ENCODE results near the gene LCN10.
"Not testable (repeated sequence)": the region's sequence is repeated elsewhere in the genome, so short reads cannot be mapped to it uniquely, and the experiment has no call there.

The LCN10 gene

DNA sequence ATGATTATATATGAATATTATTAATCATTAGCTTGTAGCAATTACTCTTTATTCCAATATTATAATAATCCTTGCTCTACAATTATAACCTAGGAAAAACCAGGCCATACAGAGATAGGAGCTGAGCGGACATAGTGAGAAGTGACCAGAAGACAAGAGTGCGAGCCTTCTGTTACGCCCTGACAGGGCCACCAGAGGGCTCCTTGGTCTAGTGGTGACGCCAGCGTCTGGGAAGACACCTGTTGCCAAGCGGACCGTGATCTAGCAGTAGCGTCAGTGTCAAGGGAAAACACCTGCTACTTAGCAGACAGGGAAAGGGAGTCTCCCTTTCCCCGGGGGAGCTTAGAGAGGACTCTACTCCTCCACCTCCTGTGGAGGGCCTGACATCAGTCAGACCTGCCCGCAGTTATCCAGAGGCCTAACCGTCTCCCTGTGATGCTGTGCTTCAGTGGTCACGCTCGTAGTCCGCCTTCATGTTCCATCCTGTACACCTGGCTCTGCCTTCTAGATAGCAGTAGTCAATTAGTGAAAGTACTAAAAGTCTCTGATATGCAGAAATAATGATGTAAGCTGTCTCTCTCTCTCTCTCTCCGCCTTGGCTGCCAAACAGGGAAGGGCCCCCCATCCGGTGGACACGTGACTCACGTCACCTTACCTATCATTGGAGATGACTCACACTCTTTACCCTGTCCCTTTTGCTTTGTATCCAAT lies 23.8 kb upstream of the LCN10 start:
- H3K4me3 ChIP-seq (ENCODE audit: low read depth, low read length); DNase-seq (ENCODE audit: low read depth): not testable (repeated sequence)
- TF ChIP-seq, protein P1, sequence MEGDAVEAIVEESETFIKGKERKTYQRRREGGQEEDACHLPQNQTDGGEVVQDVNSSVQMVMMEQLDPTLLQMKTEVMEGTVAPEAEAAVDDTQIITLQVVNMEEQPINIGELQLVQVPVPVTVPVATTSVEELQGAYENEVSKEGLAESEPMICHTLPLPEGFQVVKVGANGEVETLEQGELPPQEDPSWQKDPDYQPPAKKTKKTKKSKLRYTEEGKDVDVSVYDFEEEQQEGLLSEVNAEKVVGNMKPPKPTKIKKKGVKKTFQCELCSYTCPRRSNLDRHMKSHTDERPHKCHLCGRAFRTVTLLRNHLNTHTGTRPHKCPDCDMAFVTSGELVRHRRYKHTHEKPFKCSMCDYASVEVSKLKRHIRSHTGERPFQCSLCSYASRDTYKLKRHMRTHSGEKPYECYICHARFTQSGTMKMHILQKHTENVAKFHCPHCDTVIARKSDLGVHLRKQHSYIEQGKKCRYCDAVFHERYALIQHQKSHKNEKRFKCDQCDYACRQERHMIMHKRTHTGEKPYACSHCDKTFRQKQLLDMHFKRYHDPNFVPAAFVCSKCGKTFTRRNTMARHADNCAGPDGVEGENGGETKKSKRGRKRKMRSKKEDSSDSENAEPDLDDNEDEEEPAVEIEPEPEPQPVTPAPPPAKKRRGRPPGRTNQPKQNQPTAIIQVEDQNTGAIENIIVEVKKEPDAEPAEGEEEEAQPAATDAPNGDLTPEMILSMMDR (IDR thresholded peaks at IDR 0.05; ENCODE audit: low read depth, low read length, missing control alignments), result peak; percentile 62

DNA sequence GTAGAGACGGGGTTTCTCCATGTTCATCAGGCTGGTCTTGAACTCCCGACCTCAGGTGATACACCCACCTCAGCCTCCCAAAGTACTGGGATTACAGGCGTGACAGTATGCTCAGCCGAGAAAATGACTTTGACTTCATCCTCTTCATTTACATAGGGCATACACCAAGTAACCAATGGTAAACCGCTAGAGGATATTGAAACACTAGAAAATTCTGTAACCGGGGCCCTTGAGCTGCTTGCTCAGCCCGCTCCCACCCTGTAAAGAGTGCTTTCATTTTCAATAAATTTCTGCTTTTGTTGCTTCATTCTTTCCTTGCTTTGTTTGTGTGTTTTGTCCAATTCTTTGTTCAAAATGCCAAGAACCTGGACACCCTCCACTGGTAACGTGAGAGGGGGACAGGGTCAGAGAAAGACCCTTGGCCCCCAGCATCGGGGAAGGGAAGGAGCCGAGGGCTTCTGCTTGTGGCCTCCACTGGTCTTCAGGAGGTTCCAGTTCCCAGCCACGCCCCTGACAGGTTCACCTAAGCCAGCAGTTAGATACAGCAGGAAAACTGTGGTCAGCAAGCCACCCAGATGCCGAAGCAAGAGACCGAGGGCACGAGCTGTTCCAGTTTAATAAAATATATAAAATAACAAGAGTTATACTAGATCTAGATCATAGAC lies 23.1 kb upstream of the LCN10 start:
- not testable (repeated sequence) for DNase-seq (ENCODE audit: low read depth)
- H3K4me3 ChIP-seq (ENCODE audit: low read depth, low read length), result peak overlapping the region; percentile 28

GRCh38 chr9:136765041-136765440 lies 22.3 kb upstream of the LCN10 start:
- no peak for DNase-seq (ENCODE audit: low read depth)
- TF ChIP-seq, protein P1 (IDR thresholded peaks at IDR 0.05; ENCODE audit: low read depth, low read length, missing control alignments), result no peak

GRCh38 chr9:136764301-136764891 lies 21.7 kb upstream of the LCN10 start, which contains the start of gene LCN15:
Gene LCN15 (minus strand): TSS chr9:136764518. CDS start chr9:136764488, 30 bp downstream.
- DNase-seq (ENCODE audit: low read depth), result no peak
- TF ChIP-seq, protein P1 (IDR thresholded peaks at IDR 0.05; ENCODE audit: low read depth, low read length, missing control alignments), result no peak
- no peak within 1 kb of the TSS for H3K4me3 ChIP-seq (ENCODE audit: low read depth, low read length)

More at GRCh38 chr9:136765041-136765440, 22.3 kb upstream of the LCN10 start:
- no peak overlapping the region for H3K4me3 ChIP-seq (ENCODE audit: low read depth, low read length)

GRCh38 chr9:136763649-136764035 lies 20.9 kb upstream of the LCN10 start:
- TF ChIP-seq, protein P1 (IDR thresholded peaks at IDR 0.05; ENCODE audit: low read depth, low read length, missing control alignments), result no peak
- no peak overlapping the region for H3K4me3 ChIP-seq (ENCODE audit: low read depth, low read length)
- no peak for DNase-seq (ENCODE audit: low read depth)

DNA sequence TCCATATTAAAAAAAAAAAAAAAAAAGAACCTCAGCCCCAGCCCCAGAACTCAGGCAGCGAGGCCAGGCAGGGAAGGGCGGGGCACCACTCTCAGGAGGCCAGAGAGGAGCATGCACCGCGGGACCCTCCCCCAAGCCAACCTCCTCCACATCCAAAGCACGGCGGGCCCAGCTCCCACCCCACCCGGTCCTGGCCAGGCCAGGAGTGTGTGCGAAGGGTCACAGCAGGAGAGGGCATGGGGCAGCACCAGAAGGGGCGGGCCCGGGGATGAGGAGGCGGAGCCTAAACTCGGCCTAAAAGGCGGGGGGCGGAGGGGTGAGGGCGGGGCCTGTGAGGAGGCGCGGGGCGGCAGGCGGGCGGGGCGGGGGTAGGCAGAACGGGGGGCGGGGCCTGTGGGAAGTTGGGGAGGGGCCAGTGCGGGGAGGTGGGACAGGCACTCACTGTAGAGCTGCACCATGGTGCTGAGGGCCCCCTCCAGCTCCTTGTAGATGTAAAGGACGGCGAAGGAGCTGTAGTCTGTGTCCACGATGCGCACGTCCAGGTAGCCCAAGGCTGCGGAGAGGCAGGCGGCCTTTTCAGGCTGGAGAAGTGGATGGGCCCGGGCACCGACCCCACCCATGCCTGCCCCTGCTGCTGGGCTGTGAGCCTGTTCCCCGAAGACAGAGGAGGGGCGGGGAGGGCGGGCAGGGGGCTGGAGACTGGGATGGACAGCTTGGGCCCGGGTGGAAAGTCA lies 20.3 kb upstream of the LCN10 start:
- DNase-seq (ENCODE audit: low read depth), result no peak
- TF ChIP-seq, protein P1 (IDR thresholded peaks at IDR 0.05; ENCODE audit: low read depth, low read length, missing control alignments), result no peak
- no peak overlapping the region for H3K4me3 ChIP-seq (ENCODE audit: low read depth, low read length)

- H3K4me3 ChIP-seq (ENCODE audit: low read depth, low read length), result no peak overlapping the region
- no peak for DNase-seq (ENCODE audit: low read depth)
- TF ChIP-seq, protein P1 (IDR thresholded peaks at IDR 0.05; ENCODE audit: low read depth, low read length, missing control alignments), result no peak
Measured at GRCh38 chr9:136762221-136762691, 19.5 kb upstream of the LCN10 start.
